Measurements from ENCODE around the gene LARGE1.
"Not testable (repeated sequence)": the region's sequence is repeated elsewhere in the genome, so short reads cannot be mapped to it uniquely, and the experiment has no call there.

LARGE1 gene

GRCh38 chr22:33597274-33597985 lies 322.8 kb downstream of the LARGE1 start:
- DNase-seq (ENCODE audit: low spot score) = no peak

- no peak for DNase-seq (ENCODE audit: low spot score)
Measured at GRCh38 chr22:33593818-33594217, 326.5 kb downstream of the LARGE1 start.

- no peak for DNase-seq (ENCODE audit: low spot score)
Measured at GRCh38 chr22:33591946-33592345, 328.3 kb downstream of the LARGE1 start.

- DNase-seq (ENCODE audit: low spot score) = no peak
Measured at GRCh38 chr22:33589297-33589696, 331.0 kb downstream of the LARGE1 start.

GRCh38 chr22:33588860-33589259 lies 331.4 kb downstream of the LARGE1 start:
- no peak for DNase-seq (ENCODE audit: low spot score)

- DNase-seq (ENCODE audit: low spot score) = no peak
Measured at GRCh38 chr22:33584152-33584551, 336.1 kb downstream of the LARGE1 start.

GRCh38 chr22:33582822-33583400 lies 337.4 kb downstream of the LARGE1 start:
- DNase-seq (ENCODE audit: low spot score) = no peak

- DNase-seq (ENCODE audit: low spot score) = no peak
Measured at GRCh38 chr22:33580310-33580709, 340.0 kb downstream of the LARGE1 start.

GRCh38 chr22:33579448-33580093 lies 340.7 kb downstream of the LARGE1 start:
- peak; percentile 83 for DNase-seq (ENCODE audit: low spot score)

- no peak for DNase-seq (ENCODE audit: low spot score)
Measured at GRCh38 chr22:33578752-33579151, 341.5 kb downstream of the LARGE1 start.

GRCh38 chr22:33577862-33578411 lies 342.3 kb downstream of the LARGE1 start:
- DNase-seq (ENCODE audit: low spot score) = no peak

GRCh38 chr22:33576205-33576604 lies 344.1 kb downstream of the LARGE1 start:
- DNase-seq (ENCODE audit: low spot score) = no peak

GRCh38 chr22:33575771-33576170 lies 344.5 kb downstream of the LARGE1 start:
- DNase-seq (ENCODE audit: low spot score) = no peak

- DNase-seq (ENCODE audit: low spot score) = no peak
Measured at GRCh38 chr22:33575041-33575440, 345.2 kb downstream of the LARGE1 start.

- no peak for DNase-seq (ENCODE audit: low spot score)
Measured at GRCh38 chr22:33573479-33573878, 346.8 kb downstream of the LARGE1 start.

GRCh38 chr22:33572086-33572485 lies 348.2 kb downstream of the LARGE1 start:
- DNase-seq (ENCODE audit: low spot score) = no peak

- no peak for DNase-seq (ENCODE audit: low spot score)
Measured at GRCh38 chr22:33570110-33570509, 350.2 kb downstream of the LARGE1 start.

GRCh38 chr22:33569559-33569958 lies 350.7 kb downstream of the LARGE1 start:
- no peak for DNase-seq (ENCODE audit: low spot score)

- DNase-seq (ENCODE audit: low spot score) = no peak
Measured at GRCh38 chr22:33569018-33569417, 351.3 kb downstream of the LARGE1 start.

GRCh38 chr22:33566495-33566894 lies 353.8 kb downstream of the LARGE1 start:
- not testable (repeated sequence) for DNase-seq (ENCODE audit: low spot score)

GRCh38 chr22:33565580-33565995 lies 354.7 kb downstream of the LARGE1 start:
- no peak for DNase-seq (ENCODE audit: low spot score)

- no peak for DNase-seq (ENCODE audit: low spot score)
Measured at GRCh38 chr22:33564683-33565082, 355.6 kb downstream of the LARGE1 start.
